Amniotic epithelial cell (primary cell): ENCODE data around the gene TMEM69.
"Not testable (repeated sequence)": the region's sequence is repeated elsewhere in the genome, so short reads cannot be mapped to it uniquely, and the experiment has no call there.

Experiments
- DNase-seq: peaks from one replicate; pipeline ENCODE4 v3.0.0-alpha.2; 2010; ENCODE audit warnings: low read depth

Gene TMEM69

GRCh38 chr1:45730780-45731319 lies 42.9 kb downstream of the TMEM69 start:
- DNase-seq = no peak

- no peak for DNase-seq
Observed at GRCh38 chr1:45739137-45739536, 51.2 kb downstream of the TMEM69 start.

- not testable (repeated sequence) for DNase-seq
Observed at GRCh38 chr1:45739641-45740156, 51.7 kb downstream of the TMEM69 start.
